ENCODE data around the gene ACER3.

ACER3 gene

GRCh38 chr11:77051511-77051910 is 190.8 kb downstream of the ACER3 start:
- Histone ChIP-seq H3K36me3 (ENCODE audit: low read depth) (no peaks in the 10 kb centered on the region), H3K4me3 (ENCODE audit: severe bottlenecking) (no peak overlapping the region), H3K9me3 (ENCODE audit: severe bottlenecking) (peaks cover 4% of the 10 kb centered on the region), H3K4me1 (ENCODE audit: insufficient read depth, poor library complexity, severe bottlenecking) (peaks cover 7% of the 10 kb centered on the region), H3K27me3 (ENCODE audit: insufficient read depth, poor library complexity, severe bottlenecking) (no peaks in the 10 kb centered on the region), H3K27ac (ENCODE audit: poor library complexity, severe bottlenecking) (no peak overlapping the region)
- no peak for DNase-seq (ENCODE audit: low spot score)
- ATAC-seq (ENCODE audit: low read depth): no peak
- no peak for TF ChIP-seq CTCF (IDR thresholded peaks at IDR 0.05; ENCODE audit: poor library complexity, severe bottlenecking)

- Histone ChIP-seq H3K4me3 (ENCODE audit: severe bottlenecking) (no peak overlapping the region), H3K36me3 (ENCODE audit: low read depth) (no peaks in the 10 kb centered on the region), H3K27me3 (ENCODE audit: insufficient read depth, poor library complexity, severe bottlenecking) (no peaks in the 10 kb centered on the region), H3K9me3 (ENCODE audit: severe bottlenecking) (peaks cover 5% of the 10 kb centered on the region), H3K4me1 (ENCODE audit: insufficient read depth, poor library complexity, severe bottlenecking) (no peaks in the 10 kb centered on the region), H3K27ac (ENCODE audit: poor library complexity, severe bottlenecking) (no peak overlapping the region)
- DNase-seq (ENCODE audit: low spot score): no peak
- ATAC-seq (ENCODE audit: low read depth): no peak
- no peak for TF ChIP-seq CTCF (IDR thresholded peaks at IDR 0.05; ENCODE audit: poor library complexity, severe bottlenecking)
These were observed 191.8 kb downstream of the ACER3 start for GRCh38 chr11:77052518-77052917.

GRCh38 chr11:77053217-77054015 is 192.7 kb downstream of the ACER3 start:
- Histone ChIP-seq H3K27me3 (ENCODE audit: insufficient read depth, poor library complexity, severe bottlenecking) (no peaks in the 10 kb centered on the region), H3K4me1 (ENCODE audit: insufficient read depth, poor library complexity, severe bottlenecking) (no peaks in the 10 kb centered on the region), H3K36me3 (ENCODE audit: low read depth) (no peaks in the 10 kb centered on the region), H3K4me3 (ENCODE audit: severe bottlenecking) (no peak overlapping the region), H3K27ac (ENCODE audit: poor library complexity, severe bottlenecking) (no peak overlapping the region), H3K9me3 (ENCODE audit: severe bottlenecking) (peaks cover 5% of the 10 kb centered on the region)
- ATAC-seq (ENCODE audit: low read depth) (no peak), DNase-seq (ENCODE audit: low spot score) (no peak)
- no peak for TF ChIP-seq CTCF (IDR thresholded peaks at IDR 0.05; ENCODE audit: poor library complexity, severe bottlenecking)

- Histone ChIP-seq H3K27ac (ENCODE audit: poor library complexity, severe bottlenecking) (no peak overlapping the region), H3K27me3 (ENCODE audit: insufficient read depth, poor library complexity, severe bottlenecking) (no peaks in the 10 kb centered on the region), H3K4me3 (ENCODE audit: severe bottlenecking) (no peak overlapping the region), H3K9me3 (ENCODE audit: severe bottlenecking) (peaks cover 5% of the 10 kb centered on the region), H3K4me1 (ENCODE audit: insufficient read depth, poor library complexity, severe bottlenecking) (no peaks in the 10 kb centered on the region), H3K36me3 (ENCODE audit: low read depth) (no peaks in the 10 kb centered on the region)
- no peak for TF ChIP-seq CTCF (IDR thresholded peaks at IDR 0.05; ENCODE audit: poor library complexity, severe bottlenecking)
- ATAC-seq (ENCODE audit: low read depth) (no peak), DNase-seq (ENCODE audit: low spot score) (no peak)
These were observed 193.4 kb downstream of the ACER3 start for GRCh38 chr11:77054084-77054483.

- no peak for DNase-seq (ENCODE audit: low spot score)
- H3K36me3 ChIP-seq (ENCODE audit: low read depth): no peaks in the 10 kb centered on the region
- no peak for TF ChIP-seq CTCF (IDR thresholded peaks at IDR 0.05; ENCODE audit: poor library complexity, severe bottlenecking)
- peaks cover 5% of the 10 kb centered on the region for H3K9me3 ChIP-seq (ENCODE audit: severe bottlenecking)
- ATAC-seq (ENCODE audit: low read depth): no peak
- no peaks in the 10 kb centered on the region for H3K27me3 ChIP-seq (ENCODE audit: insufficient read depth, poor library complexity, severe bottlenecking)
- no peaks in the 10 kb centered on the region for H3K4me1 ChIP-seq (ENCODE audit: insufficient read depth, poor library complexity, severe bottlenecking)
- no peak overlapping the region for H3K4me3 ChIP-seq (ENCODE audit: severe bottlenecking)
- H3K27ac ChIP-seq (ENCODE audit: poor library complexity, severe bottlenecking): no peak overlapping the region
These were observed 194.4 kb downstream of the ACER3 start for GRCh38 chr11:77055101-77055561.

All from RWPE2 (cell line).